SK-N-MC (cell line): ENCODE results near the gene CHRNB2.

Experiments used
- EZH2 ChIP-seq: fragments of 200-600 bp; sonication (generic); IDR thresholded peaks from one replicate; pipeline ENCODE4 v1.6.1; 2017; ENCODE audit warnings: antibody characterized with exemption
- FOXP2 ChIP-seq: optimal IDR thresholded peaks from 2 replicates; pipeline ENCODE3; 2011; ENCODE audit warnings: mild to moderate bottlenecking, moderate library complexity; ENCODE audit not compliant: insufficient read depth; ENCODE audit errors: extremely low read length, control extremely low read depth
- POLR2AphosphoS5 ChIP-seq: IDR thresholded peaks from 2 replicates; pipeline ENCODE4 v1.6.1; 2012; ENCODE audit warnings: mild to moderate bottlenecking, low read depth, low read length, borderline replicate concordance

GRCh38 chr1:154627257-154628120 is 59.9 kb downstream of the CHRNB2 start:
- TF ChIP-seq EZH2 (no peak), POLR2AphosphoS5 (peak; percentile 75), FOXP2 (no peak)
